Ammon's horn (tissue), 1 donor: ENCODE data around the gene AMBP.

Experiments used
- DNase-seq: peaks from one replicate; pipeline ENCODE4 v3.0.0-alpha.2; 2016; ENCODE audit warnings: low spot score

AMBP gene

GRCh38 chr9:114078021-114078780, at the start of gene AMBP:
TSS of gene AMBP (minus strand) at chr9:114078300. CDS start at chr9:114078209, 91 bp downstream.
- no peak for DNase-seq

- no peak for DNase-seq
Observed at GRCh38 chr9:114126247-114127060, 48.4 kb upstream of the AMBP start.

- no peak for DNase-seq
Observed at GRCh38 chr9:114125476-114126013, 47.4 kb upstream of the AMBP start.

- DNase-seq = no peak
Observed at GRCh38 chr9:114124666-114125475, 46.8 kb upstream of the AMBP start.

GRCh38 chr9:114124138-114124537, 46.0 kb upstream of the AMBP start:
- DNase-seq = no peak

- no peak for DNase-seq
Observed at GRCh38 chr9:114123031-114123977, 45.2 kb upstream of the AMBP start.

- DNase-seq = no peak
Observed at GRCh38 chr9:114122136-114123027, 44.3 kb upstream of the AMBP start.

GRCh38 chr9:114121227-114122135, 43.4 kb upstream of the AMBP start:
- DNase-seq = no peak

GRCh38 chr9:114120192-114121014, 42.3 kb upstream of the AMBP start:
- DNase-seq = no peak

- no peak for DNase-seq
Observed at GRCh38 chr9:114119242-114120191, 41.4 kb upstream of the AMBP start.

GRCh38 chr9:114117996-114118830, 40.1 kb upstream of the AMBP start:
- peak; percentile 62 for DNase-seq

GRCh38 chr9:114117614-114117995, 39.5 kb upstream of the AMBP start:
- DNase-seq = no peak

GRCh38 chr9:114116126-114116747, 38.1 kb upstream of the AMBP start:
- DNase-seq = peak; percentile 37

GRCh38 chr9:114115654-114116125, 37.6 kb upstream of the AMBP start:
- DNase-seq = no peak

GRCh38 chr9:114114364-114114763, 36.3 kb upstream of the AMBP start:
- no peak for DNase-seq
